Measurements from ENCODE around the gene IMMP2L.

The IMMP2L gene

GRCh38 chr7:111368381-111369065 lies 193.8 kb downstream of the IMMP2L start:
- H3K9me3 Mint-ChIP-seq: no peaks in the 10 kb centered on the region
- peaks cover 5% of the 10 kb centered on the region for H3K4me1 Mint-ChIP-seq
- no peak overlapping the region for H3K27ac Mint-ChIP-seq
- no peak overlapping the region for H3K4me3 Mint-ChIP-seq
- H3K27me3 Mint-ChIP-seq (ENCODE audit: low read depth): no peaks in the 10 kb centered on the region
- no peaks in the 10 kb centered on the region for H3K36me3 Mint-ChIP-seq (ENCODE audit: low read depth)
- TF ChIP-seq CTCF (IDR thresholded peaks at IDR 0.05; ENCODE audit: unreplicated experiment in 3 of 3): no peak

DNA sequence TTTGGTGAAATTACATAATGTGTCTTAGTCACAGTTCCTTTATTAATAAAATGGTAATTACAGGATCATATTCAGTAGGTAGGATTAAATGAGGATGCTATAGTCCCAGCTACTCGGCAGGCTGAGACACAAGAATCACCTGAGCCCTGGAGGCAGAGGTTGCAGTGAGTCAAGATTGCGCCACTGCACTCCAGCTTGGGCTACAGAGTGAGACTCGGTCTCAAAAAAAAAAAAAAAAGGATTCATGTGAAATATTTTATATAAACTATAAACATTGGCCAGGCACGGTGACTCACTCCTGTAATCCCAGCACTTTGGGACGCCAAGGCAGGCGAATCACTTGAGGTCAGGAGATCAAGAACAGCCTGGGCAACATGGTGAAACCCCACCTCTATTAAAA lies 197.9 kb downstream of the IMMP2L start:
- no peaks in the 10 kb centered on the region for H3K36me3 Mint-ChIP-seq (ENCODE audit: low read depth)
- H3K27ac Mint-ChIP-seq: no peak overlapping the region
- no peaks in the 10 kb centered on the region for H3K9me3 Mint-ChIP-seq
- H3K4me3 Mint-ChIP-seq: no peak overlapping the region
- peaks cover 17% of the 10 kb centered on the region for H3K4me1 Mint-ChIP-seq
- H3K27me3 Mint-ChIP-seq (ENCODE audit: low read depth): no peaks in the 10 kb centered on the region
- no peak for TF ChIP-seq CTCF (IDR thresholded peaks at IDR 0.05; ENCODE audit: unreplicated experiment in 3 of 3)

GRCh38 chr7:111363099-111363498 lies 199.2 kb downstream of the IMMP2L start:
- no peak overlapping the region for H3K4me3 Mint-ChIP-seq
- no peaks in the 10 kb centered on the region for H3K36me3 Mint-ChIP-seq (ENCODE audit: low read depth)
- TF ChIP-seq CTCF (IDR thresholded peaks at IDR 0.05; ENCODE audit: unreplicated experiment in 3 of 3): no peak
- no peak overlapping the region for H3K27ac Mint-ChIP-seq
- H3K4me1 Mint-ChIP-seq: peaks cover 19% of the 10 kb centered on the region
- H3K9me3 Mint-ChIP-seq: no peaks in the 10 kb centered on the region
- H3K27me3 Mint-ChIP-seq (ENCODE audit: low read depth): no peaks in the 10 kb centered on the region

DNA sequence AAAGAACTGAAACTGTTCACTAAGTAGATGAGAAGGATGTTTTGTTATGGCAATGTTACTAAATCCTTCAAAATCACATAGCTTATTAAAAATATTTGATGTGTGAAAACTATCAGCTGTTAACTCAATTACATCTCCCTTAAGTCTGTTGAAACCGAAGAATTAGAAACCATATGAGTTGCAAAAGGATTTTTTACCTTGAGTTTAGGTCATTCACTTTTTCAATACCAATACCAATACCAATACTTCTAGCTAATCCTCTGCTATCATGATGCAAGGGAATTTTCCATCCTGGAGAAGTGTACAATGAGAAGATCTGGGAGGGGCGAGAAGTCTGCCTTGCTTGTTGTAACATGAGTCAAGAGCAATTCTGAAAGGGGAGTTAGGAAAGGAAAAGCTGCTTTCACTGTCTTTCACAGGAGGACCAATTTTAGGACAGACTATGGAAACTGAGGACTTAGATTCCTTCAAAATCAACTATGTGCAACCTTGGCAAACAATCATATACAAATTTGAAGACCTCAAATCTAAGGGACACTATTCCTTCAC lies 199.7 kb downstream of the IMMP2L start:
- Mint-ChIP-seq H3K27ac (no peak overlapping the region), H3K4me3 (no peak overlapping the region)
- TF ChIP-seq CTCF (IDR thresholded peaks at IDR 0.05; ENCODE audit: unreplicated experiment in 3 of 3): no peak

DNA sequence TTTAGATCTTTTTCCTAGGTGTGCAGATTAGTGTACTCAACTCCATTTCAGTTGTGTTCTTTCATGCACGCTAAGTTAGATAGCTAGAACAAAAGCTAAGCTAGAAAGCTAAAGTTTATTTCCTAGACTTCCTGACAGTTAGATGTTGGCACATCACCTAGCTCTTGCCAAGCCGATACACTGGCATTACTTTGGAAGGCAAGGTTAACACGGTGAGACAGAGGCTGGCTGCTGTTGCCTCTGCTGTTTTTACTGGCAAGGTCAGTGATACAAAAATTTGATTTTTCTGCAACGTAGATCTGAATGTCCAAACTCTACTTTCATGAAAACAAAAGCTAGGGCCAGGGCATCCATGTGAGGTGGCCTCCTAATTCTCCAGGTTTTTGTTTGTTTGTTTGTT lies 203.4 kb downstream of the IMMP2L start:
- no peak for TF ChIP-seq CTCF (IDR thresholded peaks at IDR 0.05; ENCODE audit: unreplicated experiment in 3 of 3)
- Mint-ChIP-seq H3K9me3 (no peaks in the 10 kb centered on the region), H3K36me3 (ENCODE audit: low read depth) (no peaks in the 10 kb centered on the region), H3K27me3 (ENCODE audit: low read depth) (no peaks in the 10 kb centered on the region), H3K4me1 (peaks cover 26% of the 10 kb centered on the region), H3K27ac (no peak overlapping the region), H3K4me3 (no peak overlapping the region)

More for the DNA sequence above, 199.7 kb downstream of the IMMP2L start:
- Mint-ChIP-seq H3K4me1 (peaks cover 22% of the 10 kb centered on the region), H3K9me3 (no peaks in the 10 kb centered on the region), H3K36me3 (ENCODE audit: low read depth) (no peaks in the 10 kb centered on the region), H3K27me3 (ENCODE audit: low read depth) (no peaks in the 10 kb centered on the region)

GRCh38 chr7:111357691-111358090 lies 204.6 kb downstream of the IMMP2L start:
- Mint-ChIP-seq H3K36me3 (ENCODE audit: low read depth) (no peaks in the 10 kb centered on the region), H3K4me3 (no peak overlapping the region), H3K27ac (no peak overlapping the region), H3K9me3 (no peaks in the 10 kb centered on the region), H3K4me1 (peaks cover 14% of the 10 kb centered on the region), H3K27me3 (ENCODE audit: low read depth) (no peaks in the 10 kb centered on the region)
- TF ChIP-seq CTCF (IDR thresholded peaks at IDR 0.05; ENCODE audit: unreplicated experiment in 3 of 3): no peak
